Lower lobe of right lung (tissue), 2 donors: ENCODE data around the gene C1orf116. TPM values are rescaled to one million over a fixed set of nuclear protein-coding genes. Genes with fewer than 3 reads are reported as not detected.

Experiments used
- ATAC-seq, 2 donors: fragments of 200-7000 bp; cut with Tn5 transposase; one replicate each; pipeline ENCODE4 v1.9.1; 2020 to 2022; ENCODE audit warnings: mild to moderate bottlenecking in 2 of 2, moderate library complexity in 2 of 2
- DNase-seq: peaks from one replicate; pipeline ENCODE4 v3.0.0-alpha.2; 2020
- H3K27ac ChIP-seq: fragments of 200-600 bp; one replicate; pipeline ENCODE4 v1.8.0; 2022
- H3K27me3 ChIP-seq: fragments of 200-600 bp; one replicate; pipeline ENCODE4 v1.8.0; 2022; ENCODE audit warnings: low read depth
- H3K36me3 ChIP-seq: fragments of 200-600 bp; one replicate; pipeline ENCODE4 v1.8.0; 2022; ENCODE audit warnings: mild to moderate bottlenecking
- H3K4me1 ChIP-seq: fragments of 200-600 bp; one replicate; pipeline ENCODE4 v1.8.0; 2022
- H3K4me3 ChIP-seq: fragments of 200-600 bp; one replicate; pipeline ENCODE4 v1.8.0; 2022; ENCODE audit warnings: mild to moderate bottlenecking
- H3K9me3 ChIP-seq: fragments of 200-600 bp; one replicate; pipeline ENCODE4 v1.8.0; 2022
- intact Hi-C: fragments of 100-400 bp; cut with DNase I; formaldehyde crosslinking; loops from one replicate; pipeline ENCODE4 v1.11.0; 2022
- total RNA-seq: library from RNA; stranded (reverse); fragmentation: NEBNext Ultra II Directional; extraction: Animal tissue kit (Norgen Biotek cat#: 25700); gene quantifications from one replicate; pipeline ENCODE4 v1.2.1, GENCODE V29; 2021
- TF ChIP-seq, protein P1 (sequence below): fragments of 200-600 bp; IDR thresholded peaks from one replicate; pipeline ENCODE4 v1.8.0; 2022; ENCODE audit warnings: antibody characterized with exemption, mild to moderate bottlenecking
- donor health status: DM: no; HTN: yes; CAD: no; lungs with severe emphysema.

Gene C1orf116
- total RNA-seq, 1 donor from 2014 or later, result 123 TPM

DNA sequence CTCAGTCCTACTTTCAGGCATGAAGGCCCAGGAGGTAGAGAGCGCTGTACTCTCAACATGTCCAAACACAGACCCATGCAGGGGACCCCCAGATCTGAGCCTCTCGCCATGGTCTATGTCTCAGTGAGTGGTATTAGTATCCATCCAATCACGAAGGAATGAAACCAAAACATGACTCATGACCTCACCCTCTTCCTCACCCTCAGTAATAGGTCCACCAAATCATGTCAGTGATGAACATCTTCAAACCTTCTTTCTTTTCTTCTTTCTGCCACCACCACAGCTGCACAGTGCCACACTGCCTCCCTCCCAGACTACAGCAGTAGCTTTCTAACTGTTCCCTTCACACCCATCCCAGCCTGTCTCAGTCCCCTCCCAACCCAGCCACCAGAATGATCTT, 16.8 kb downstream of the C1orf116 start:
- H3K4me3 ChIP-seq, result no peak overlapping the region
- intact Hi-C loops, result no loop called here
- H3K9me3 ChIP-seq, result no peaks in the 10 kb centered on the region
- H3K27me3 ChIP-seq, result peaks cover 3% of the 10 kb centered on the region
- no peak overlapping the region for H3K27ac ChIP-seq
- TF ChIP-seq, protein P1, sequence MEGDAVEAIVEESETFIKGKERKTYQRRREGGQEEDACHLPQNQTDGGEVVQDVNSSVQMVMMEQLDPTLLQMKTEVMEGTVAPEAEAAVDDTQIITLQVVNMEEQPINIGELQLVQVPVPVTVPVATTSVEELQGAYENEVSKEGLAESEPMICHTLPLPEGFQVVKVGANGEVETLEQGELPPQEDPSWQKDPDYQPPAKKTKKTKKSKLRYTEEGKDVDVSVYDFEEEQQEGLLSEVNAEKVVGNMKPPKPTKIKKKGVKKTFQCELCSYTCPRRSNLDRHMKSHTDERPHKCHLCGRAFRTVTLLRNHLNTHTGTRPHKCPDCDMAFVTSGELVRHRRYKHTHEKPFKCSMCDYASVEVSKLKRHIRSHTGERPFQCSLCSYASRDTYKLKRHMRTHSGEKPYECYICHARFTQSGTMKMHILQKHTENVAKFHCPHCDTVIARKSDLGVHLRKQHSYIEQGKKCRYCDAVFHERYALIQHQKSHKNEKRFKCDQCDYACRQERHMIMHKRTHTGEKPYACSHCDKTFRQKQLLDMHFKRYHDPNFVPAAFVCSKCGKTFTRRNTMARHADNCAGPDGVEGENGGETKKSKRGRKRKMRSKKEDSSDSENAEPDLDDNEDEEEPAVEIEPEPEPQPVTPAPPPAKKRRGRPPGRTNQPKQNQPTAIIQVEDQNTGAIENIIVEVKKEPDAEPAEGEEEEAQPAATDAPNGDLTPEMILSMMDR, result no peak
- DNase-seq, result no peak
- no peak for ATAC-seq
- H3K36me3 ChIP-seq, result no peaks in the 10 kb centered on the region
- peaks cover 23% of the 10 kb centered on the region for H3K4me1 ChIP-seq

GRCh38 chr1:207014728-207015127, 17.8 kb downstream of the C1orf116 start:
- no peak for ATAC-seq
- Histone ChIP-seq H3K4me3 (no peak overlapping the region), H3K4me1 (peaks cover 20% of the 10 kb centered on the region), H3K27me3 (peaks cover 3% of the 10 kb centered on the region), H3K9me3 (no peaks in the 10 kb centered on the region), H3K27ac (no peak overlapping the region), H3K36me3 (no peaks in the 10 kb centered on the region)
- intact Hi-C loops, result no loop called here
- no peak for DNase-seq
- TF ChIP-seq, protein P1, result no peak

DNA sequence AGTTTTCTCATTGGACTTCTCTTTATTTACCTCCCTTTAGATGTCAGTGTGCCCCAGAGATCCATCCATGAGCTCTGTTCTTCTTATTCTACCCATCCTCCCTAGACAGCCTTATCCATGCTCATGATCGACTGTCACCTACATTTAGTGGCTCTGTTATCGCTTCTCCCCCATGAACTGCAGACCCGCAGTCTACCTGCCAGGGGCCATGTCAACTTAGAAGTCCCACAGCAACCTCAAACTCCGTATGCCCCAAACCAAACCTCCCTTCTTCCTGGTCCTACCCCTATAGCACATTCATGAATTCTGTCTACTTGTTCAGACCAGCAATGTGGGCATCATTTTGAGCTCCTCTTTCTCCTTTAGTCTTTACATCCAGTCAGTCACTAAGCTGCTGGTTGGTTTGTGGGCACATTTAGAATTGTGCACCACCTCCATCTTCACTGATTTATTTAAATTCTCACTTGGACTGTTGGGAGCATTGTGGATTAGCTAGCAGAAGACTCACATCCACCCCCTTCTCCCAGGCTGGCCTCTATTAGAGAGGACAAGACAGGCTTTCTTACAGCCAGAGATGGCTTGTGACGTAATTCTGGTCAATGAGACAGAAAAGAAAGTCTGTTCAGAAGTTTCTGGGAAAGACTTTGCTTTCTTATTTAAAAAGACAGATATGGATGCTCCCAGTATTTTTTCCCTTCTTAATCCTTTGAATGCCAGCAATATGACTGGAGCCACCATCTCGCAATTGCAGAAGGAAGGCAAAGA, 19.1 kb downstream of the C1orf116 start:
- no peak for ATAC-seq
- TF ChIP-seq, protein P1, result no peak
- peaks cover 3% of the 10 kb centered on the region for H3K27me3 ChIP-seq

DNA sequence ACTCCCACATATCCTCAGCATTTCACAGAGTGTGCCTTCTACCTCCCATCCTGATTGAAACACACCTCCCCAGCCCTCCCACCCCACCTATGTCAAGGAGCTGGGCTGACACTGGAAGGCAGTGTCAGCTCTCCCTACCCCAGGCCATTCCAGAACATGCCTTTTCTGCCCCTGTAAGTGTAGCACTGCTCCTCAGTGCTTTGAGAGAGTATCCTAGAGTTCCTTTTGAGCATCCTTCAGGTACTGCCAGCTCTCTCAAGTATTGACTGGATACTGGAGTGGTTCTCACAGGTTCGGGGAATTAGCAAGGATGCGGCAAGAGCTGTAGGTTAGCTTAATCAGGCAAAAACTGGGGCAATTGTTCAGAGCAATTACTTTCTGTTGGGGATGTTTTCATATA, 21.8 kb downstream of the C1orf116 start:
- TF ChIP-seq, protein P1, result no peak
- H3K4me1 ChIP-seq, result peaks cover 22% of the 10 kb centered on the region
- no peak overlapping the region for H3K4me3 ChIP-seq
- DNase-seq (no peak), ATAC-seq (peak; percentile 51 to 69)
- peaks cover 3% of the 10 kb centered on the region for H3K27me3 ChIP-seq
- peak overlapping the region; percentile 72 for H3K27ac ChIP-seq
- no peaks in the 10 kb centered on the region for H3K9me3 ChIP-seq
- H3K36me3 ChIP-seq, result no peaks in the 10 kb centered on the region
- intact Hi-C loops, result no loop called here

More for the DNA sequence above, 19.1 kb downstream of the C1orf116 start:
- intact Hi-C loops, result no loop called here
- H3K27ac ChIP-seq, result no peak overlapping the region
- H3K9me3 ChIP-seq, result no peaks in the 10 kb centered on the region
- DNase-seq, result no peak
- no peaks in the 10 kb centered on the region for H3K36me3 ChIP-seq
- peaks cover 18% of the 10 kb centered on the region for H3K4me1 ChIP-seq
- H3K4me3 ChIP-seq, result no peak overlapping the region

- Histone ChIP-seq H3K27me3 (peaks cover 3% of the 10 kb centered on the region), H3K9me3 (no peaks in the 10 kb centered on the region), H3K4me3 (no peak overlapping the region), H3K27ac (peak overlapping the region; percentile 72), H3K4me1 (peaks cover 29% of the 10 kb centered on the region), H3K36me3 (no peaks in the 10 kb centered on the region)
- peak; percentile 83 to 87 for ATAC-seq
- intact Hi-C loops, result no loop called here
- TF ChIP-seq, protein P1, result no peak
- DNase-seq, result peak; percentile 64
Observed at GRCh38 chr1:207009945-207010344, 22.6 kb downstream of the C1orf116 start.
